Loucy (cell line): ENCODE data around the gene KRT33A.
"Not testable (repeated sequence)": the region's sequence is repeated elsewhere in the genome, so short reads cannot be mapped to it uniquely, and the experiment has no call there.

ENCODE experiments used
- H2AFZ ChIP-seq: fragments of 200-600 bp; sonication (generic); 2 replicates; pipeline ENCODE4 v1.6.0; 2016; ENCODE audit warnings: antibody characterized with exemption, mild to moderate bottlenecking, low read length, moderate library complexity
- H3F3A ChIP-seq: fragments of 200-600 bp; 2 replicates; pipeline ENCODE4 v1.6.0; 2016; ENCODE audit warnings: antibody characterized with exemption, low read depth, mild to moderate bottlenecking
- H3K27me3 ChIP-seq: fragments of 200-600 bp; sonication (generic); 2 replicates; pipeline ENCODE4 v1.6.1; 2014; ENCODE audit warnings: low read length, mild to moderate bottlenecking; ENCODE audit not compliant: insufficient read depth, poor library complexity, severe bottlenecking
- H3K36me3 ChIP-seq: fragments of 200-600 bp; sonication (generic); 2 replicates; pipeline ENCODE4 v1.6.1; 2016; ENCODE audit warnings: low read length; ENCODE audit not compliant: insufficient read depth
- H3K4me1 ChIP-seq: fragments of 200-600 bp; sonication (generic); 2 replicates; pipeline ENCODE4 v1.5.1; 2014; ENCODE audit warnings: low read length, mild to moderate bottlenecking; ENCODE audit not compliant: insufficient read depth, poor library complexity, severe bottlenecking
- H3K4me2 ChIP-seq: fragments of 200-600 bp; sonication (generic); 2 replicates; pipeline ENCODE4 v1.6.0; 2014; ENCODE audit warnings: antibody characterized with exemption, low read length, low read depth, mild to moderate bottlenecking; ENCODE audit not compliant: poor library complexity, severe bottlenecking
- H3K4me3 ChIP-seq: fragments of 200-600 bp; sonication (generic); 2 replicates; pipeline ENCODE4 v1.5.1; 2014; ENCODE audit warnings: low read length, mild to moderate bottlenecking, mixed read lengths; ENCODE audit not compliant: poor library complexity, severe bottlenecking
- H3K79me2 ChIP-seq: fragments of 200-600 bp; sonication (generic); 2 replicates; pipeline ENCODE4 v1.6.1; 2014; ENCODE audit warnings: low read length; ENCODE audit not compliant: insufficient read depth
- H3K9ac ChIP-seq: fragments of 200-600 bp; sonication (generic); 2 replicates; pipeline ENCODE4 v1.6.0; 2014; ENCODE audit warnings: mild to moderate bottlenecking, low read depth, low read length, moderate library complexity; ENCODE audit not compliant: poor library complexity, severe bottlenecking
- H3K9me2 ChIP-seq: fragments of 200-600 bp; sonication (generic); replicated peaks from 2 replicates; pipeline ENCODE4 v1.6.1; 2016; ENCODE audit warnings: low read depth, low read length, mixed read lengths
- H3K9me3 ChIP-seq: fragments of 200-600 bp; sonication (generic); 2 replicates; pipeline ENCODE4 v1.6.1; 2014; ENCODE audit warnings: mild to moderate bottlenecking, antibody characterized with exemption, low read length, low read depth; ENCODE audit not compliant: insufficient read depth
- H4K20me1 ChIP-seq: fragments of 200-600 bp; sonication (generic); 2 replicates; pipeline ENCODE4 v1.6.0; 2014; ENCODE audit warnings: antibody characterized with exemption, low read length, mild to moderate bottlenecking; ENCODE audit not compliant: insufficient read depth, poor library complexity, severe bottlenecking
- EZH2phosphoT487 ChIP-seq: fragments of 200-600 bp; IDR thresholded peaks from 2 replicates; pipeline ENCODE4 v1.6.1; 2018; ENCODE audit warnings: antibody characterized with exemption, mild to moderate bottlenecking, moderate library complexity, borderline replicate concordance
- TF ChIP-seq, protein P1 (sequence below): fragments of 200-600 bp; sonication (generic); conservative IDR thresholded peaks from 2 replicates; pipeline ENCODE4 v1.5.1; 2014; ENCODE audit warnings: mild to moderate bottlenecking, antibody characterized with exemption, low read length

Gene KRT33A

DNA sequence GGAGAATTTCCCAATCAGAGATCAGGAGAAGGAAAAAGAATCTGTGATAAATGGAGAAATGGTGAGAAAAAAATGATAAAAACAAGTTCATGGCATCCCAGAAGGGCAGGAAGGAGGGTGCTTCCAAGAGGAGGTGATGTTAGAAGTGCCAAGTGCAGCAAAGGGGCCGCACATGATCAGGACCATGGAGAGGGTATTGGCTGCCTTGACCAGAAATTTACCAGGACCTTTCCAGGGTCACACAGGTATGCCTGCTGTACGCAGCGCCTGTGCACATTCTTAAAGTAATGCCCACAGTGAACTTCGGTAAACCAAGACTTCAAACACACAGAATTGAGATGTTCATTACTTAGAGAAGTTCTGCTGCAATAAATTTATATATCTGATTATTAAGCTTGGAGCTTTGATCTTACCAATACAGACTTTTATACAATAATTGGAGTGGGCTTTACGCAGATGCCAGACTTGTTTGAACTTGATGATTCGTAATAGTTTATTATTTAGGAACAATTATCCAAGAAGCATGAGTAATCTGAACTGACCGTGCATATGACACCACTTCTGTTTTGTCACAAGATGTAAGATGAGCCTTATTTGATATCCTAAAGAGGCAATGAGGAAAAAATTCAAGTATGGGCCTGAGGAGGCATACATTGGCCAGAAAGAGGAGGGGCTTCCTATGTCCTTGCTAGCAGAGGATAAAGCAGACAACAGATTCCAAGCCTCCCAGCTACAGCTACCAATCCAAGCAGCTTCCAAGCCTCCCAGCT is 2.2 kb upstream of the KRT33A start:
- no peak overlapping the region for H3K4me2 ChIP-seq
- no peaks in the 10 kb centered on the region for H3K9me2 ChIP-seq
- no peaks in the 10 kb centered on the region for H3K4me1 ChIP-seq
- H3K27me3 ChIP-seq: peaks cover 3% of the 10 kb centered on the region
- H3K9ac ChIP-seq: no peak overlapping the region
- no peaks in the 10 kb centered on the region for H3F3A ChIP-seq
- H3K4me3 ChIP-seq: no peak overlapping the region
- H3K9me3 ChIP-seq: no peaks in the 10 kb centered on the region
- no peak for TF ChIP-seq EZH2phosphoT487
- TF ChIP-seq, protein P1, sequence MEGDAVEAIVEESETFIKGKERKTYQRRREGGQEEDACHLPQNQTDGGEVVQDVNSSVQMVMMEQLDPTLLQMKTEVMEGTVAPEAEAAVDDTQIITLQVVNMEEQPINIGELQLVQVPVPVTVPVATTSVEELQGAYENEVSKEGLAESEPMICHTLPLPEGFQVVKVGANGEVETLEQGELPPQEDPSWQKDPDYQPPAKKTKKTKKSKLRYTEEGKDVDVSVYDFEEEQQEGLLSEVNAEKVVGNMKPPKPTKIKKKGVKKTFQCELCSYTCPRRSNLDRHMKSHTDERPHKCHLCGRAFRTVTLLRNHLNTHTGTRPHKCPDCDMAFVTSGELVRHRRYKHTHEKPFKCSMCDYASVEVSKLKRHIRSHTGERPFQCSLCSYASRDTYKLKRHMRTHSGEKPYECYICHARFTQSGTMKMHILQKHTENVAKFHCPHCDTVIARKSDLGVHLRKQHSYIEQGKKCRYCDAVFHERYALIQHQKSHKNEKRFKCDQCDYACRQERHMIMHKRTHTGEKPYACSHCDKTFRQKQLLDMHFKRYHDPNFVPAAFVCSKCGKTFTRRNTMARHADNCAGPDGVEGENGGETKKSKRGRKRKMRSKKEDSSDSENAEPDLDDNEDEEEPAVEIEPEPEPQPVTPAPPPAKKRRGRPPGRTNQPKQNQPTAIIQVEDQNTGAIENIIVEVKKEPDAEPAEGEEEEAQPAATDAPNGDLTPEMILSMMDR: no peak
- H4K20me1 ChIP-seq: no peaks in the 10 kb centered on the region
- H3K36me3 ChIP-seq: no peaks in the 10 kb centered on the region
- H3K79me2 ChIP-seq: no peaks in the 10 kb centered on the region
- no peak overlapping the region for H2AFZ ChIP-seq

DNA sequence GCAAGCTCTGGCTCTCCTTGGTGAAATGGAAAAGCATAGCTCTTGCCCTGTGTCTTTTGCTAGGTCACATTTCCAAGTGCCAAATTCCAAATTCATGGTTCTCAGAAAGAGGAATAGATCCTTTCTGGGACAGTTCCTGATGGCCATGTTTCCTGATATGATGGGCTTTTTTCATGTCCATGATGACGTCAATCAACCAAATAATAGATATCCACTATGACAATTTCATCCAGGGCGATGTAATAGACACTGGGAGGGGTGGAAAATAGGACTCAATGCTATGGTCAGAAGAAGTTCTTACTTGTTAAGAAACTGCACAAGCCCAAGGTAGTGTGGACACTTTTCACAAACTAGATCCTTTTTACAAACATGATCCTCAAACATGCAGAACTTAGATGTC is 549 bp upstream of the KRT33A start:
- Histone ChIP-seq H3K9me2 (no peaks in the 10 kb centered on the region), H3K4me1 (no peaks in the 10 kb centered on the region), H3K36me3 (no peaks in the 10 kb centered on the region), H3K4me2 (no peak overlapping the region), H3K9ac (no peak overlapping the region), H3K79me2 (no peaks in the 10 kb centered on the region), H2AFZ (no peak overlapping the region), H4K20me1 (no peaks in the 10 kb centered on the region), H3F3A (no peaks in the 10 kb centered on the region), H3K27me3 (no peaks in the 10 kb centered on the region), H3K4me3 (no peak overlapping the region), H3K9me3 (no peaks in the 10 kb centered on the region)
- no peak for TF ChIP-seq EZH2phosphoT487
- TF ChIP-seq, protein P1: no peak

DNA sequence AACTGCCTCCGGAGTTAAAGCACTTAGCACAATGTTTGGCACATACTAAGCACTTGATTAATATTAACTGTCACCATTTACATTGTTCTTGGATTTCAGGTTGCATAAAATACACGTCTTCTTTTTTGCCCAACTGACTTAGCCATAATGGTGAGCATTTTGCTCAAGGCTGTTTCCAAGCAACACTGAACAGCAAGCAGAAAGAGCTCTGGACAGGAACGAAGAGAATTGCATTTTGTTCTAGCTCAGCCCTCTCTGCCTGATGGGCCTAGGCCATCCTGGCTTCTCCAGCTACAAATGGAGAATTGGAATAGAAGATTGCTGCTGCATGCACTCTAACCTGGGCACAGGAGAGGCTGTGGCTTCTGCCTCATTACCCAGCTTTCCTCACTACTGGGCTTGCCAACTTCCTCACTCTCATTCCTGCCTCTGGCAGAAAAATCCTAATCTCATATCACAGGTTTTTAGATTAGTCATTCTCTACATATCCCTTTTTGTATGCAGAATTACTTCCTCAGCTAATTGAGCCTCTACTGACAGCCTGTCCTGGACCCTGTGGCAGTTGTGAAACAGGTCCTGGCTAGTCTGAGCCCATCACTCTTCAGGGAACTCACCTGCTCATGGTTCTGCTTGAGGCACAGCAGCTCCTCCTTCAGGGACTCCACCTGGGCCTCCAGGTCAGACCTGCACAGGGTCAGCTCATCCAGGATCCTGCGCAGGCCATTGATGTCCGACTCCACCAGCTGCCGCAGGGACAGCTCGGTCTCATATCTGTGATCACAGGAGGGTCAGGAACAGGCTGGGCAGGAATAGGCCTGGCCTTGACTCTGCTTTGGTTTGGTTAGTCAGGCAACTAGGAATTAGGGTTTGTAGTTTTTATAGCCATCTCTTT is 2.5 kb downstream of the KRT33A start:
- TF ChIP-seq, protein P1: no peak
- TF ChIP-seq EZH2phosphoT487: no peak
- no peaks in the 10 kb centered on the region for H3K79me2 ChIP-seq
- H3K9me2 ChIP-seq: no peaks in the 10 kb centered on the region
- H3K9me3 ChIP-seq: no peaks in the 10 kb centered on the region
- H3K4me2 ChIP-seq: no peak overlapping the region
- no peaks in the 10 kb centered on the region for H4K20me1 ChIP-seq
- no peaks in the 10 kb centered on the region for H3K36me3 ChIP-seq
- H3K4me1 ChIP-seq: no peaks in the 10 kb centered on the region
- no peak overlapping the region for H2AFZ ChIP-seq
- H3K9ac ChIP-seq: no peak overlapping the region
- H3F3A ChIP-seq: no peaks in the 10 kb centered on the region
- H3K4me3 ChIP-seq: no peak overlapping the region
- H3K27me3 ChIP-seq: no peaks in the 10 kb centered on the region

DNA sequence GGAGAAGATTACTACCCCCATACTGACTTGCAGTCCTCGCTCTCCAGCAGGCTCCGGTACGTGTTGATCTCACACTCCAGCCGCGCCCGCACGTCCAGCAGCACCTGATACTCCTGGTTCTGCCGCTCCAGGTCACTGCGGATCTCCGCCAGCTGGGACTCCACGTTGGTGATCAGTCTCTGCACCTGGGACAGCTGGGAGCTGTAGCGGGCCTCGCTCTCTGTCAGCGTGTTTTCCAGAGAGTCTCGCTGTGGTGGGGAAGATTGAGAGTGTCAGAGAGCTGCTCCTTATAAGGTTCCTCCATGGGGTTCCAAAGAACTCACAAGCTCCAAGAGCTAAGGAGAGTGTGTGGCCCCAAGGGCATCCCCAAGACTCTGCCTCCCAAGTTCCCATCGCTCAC is 4.2 kb downstream of the KRT33A start:
- not testable (repeated sequence) for H3K9me2 ChIP-seq, H3K4me2 ChIP-seq, H3K36me3 ChIP-seq, H4K20me1 ChIP-seq, H3K9ac ChIP-seq, H3K4me1 ChIP-seq, H2AFZ ChIP-seq, H3K4me3 ChIP-seq, H3K79me2 ChIP-seq, H3F3A ChIP-seq, H3K27me3 ChIP-seq, H3K9me3 ChIP-seq
